GM19099 (cell line): ENCODE results near the gene GATAD2B.

Experiments used
- POLR2A ChIP-seq: IDR thresholded peaks from 3 replicates; pipeline ENCODE4 v1.6.1; 2011; ENCODE audit warnings: low read depth; ENCODE audit not compliant: insufficient read length; ENCODE audit errors: extremely low read depth

Gene GATAD2B

GRCh38 chr1:153776845-153777370 lies 145.9 kb downstream of the GATAD2B start:
- no peak for TF ChIP-seq POLR2A

DNA sequence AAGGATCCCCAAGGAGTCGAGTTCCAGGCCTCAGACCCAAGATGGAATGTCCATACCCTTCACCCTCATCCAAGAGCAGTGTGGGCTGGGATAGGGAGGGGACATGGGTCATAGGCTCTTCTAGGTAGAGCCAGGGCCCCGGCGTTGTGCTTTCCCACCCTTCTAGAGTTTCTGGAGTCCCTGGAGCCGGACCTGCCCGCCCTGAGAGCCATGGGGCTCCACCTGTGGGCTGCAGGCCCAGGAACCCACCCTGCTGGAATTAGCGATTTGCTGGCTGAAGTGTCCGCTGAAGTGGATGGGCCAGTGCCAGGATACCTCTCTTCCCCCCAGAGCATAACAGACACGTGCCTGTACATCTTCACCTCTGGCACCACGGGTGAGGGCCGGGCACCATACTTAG lies 146.4 kb downstream of the GATAD2B start:
- no peak for TF ChIP-seq POLR2A

GRCh38 chr1:153775458-153776327 lies 147.1 kb downstream of the GATAD2B start:
- TF ChIP-seq POLR2A = peak; percentile 52

- TF ChIP-seq POLR2A = no peak
These were observed 147.9 kb downstream of the GATAD2B start, which contains the start of gene SLC27A3 for GRCh38 chr1:153774780-153775457. TSS of gene SLC27A3 (plus strand) at chr1:153775407. CDS start at chr1:153775498, 91 bp downstream.

DNA sequence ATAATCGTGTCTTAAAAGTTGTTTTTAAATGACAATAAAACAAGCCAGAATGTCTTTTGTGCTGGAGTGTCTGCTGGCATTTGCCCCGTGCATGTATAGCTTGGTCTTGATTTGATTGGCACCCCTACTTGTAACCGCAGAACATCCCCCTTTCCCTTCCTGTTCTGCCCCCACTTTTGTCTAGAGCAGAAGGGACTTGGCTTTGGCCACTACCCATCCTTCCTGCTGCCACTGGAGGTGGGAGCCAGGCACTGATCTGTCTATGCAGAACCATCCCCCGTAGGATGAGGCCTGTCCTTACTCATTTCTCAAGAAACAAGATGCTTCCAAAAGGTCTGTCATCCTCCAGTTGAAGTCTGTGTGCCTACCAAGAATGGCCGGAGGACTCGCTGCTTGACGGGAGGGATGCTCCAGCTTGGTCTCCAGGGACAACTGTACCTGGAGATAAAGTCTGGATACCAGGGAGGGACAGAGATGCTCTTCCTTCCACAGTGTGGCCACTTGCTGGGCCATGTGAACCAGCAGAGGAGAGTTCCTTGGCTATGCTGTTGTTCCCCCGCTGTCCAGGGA lies 148.7 kb downstream of the GATAD2B start:
- no peak for TF ChIP-seq POLR2A

GRCh38 chr1:153773096-153773921 lies 149.5 kb downstream of the GATAD2B start:
- no peak for TF ChIP-seq POLR2A

- no peak for TF ChIP-seq POLR2A
These were observed 150.8 kb downstream of the GATAD2B start for GRCh38 chr1:153771841-153772593.

GRCh38 chr1:153771261-153771660 lies 151.5 kb downstream of the GATAD2B start:
- TF ChIP-seq POLR2A = no peak

DNA sequence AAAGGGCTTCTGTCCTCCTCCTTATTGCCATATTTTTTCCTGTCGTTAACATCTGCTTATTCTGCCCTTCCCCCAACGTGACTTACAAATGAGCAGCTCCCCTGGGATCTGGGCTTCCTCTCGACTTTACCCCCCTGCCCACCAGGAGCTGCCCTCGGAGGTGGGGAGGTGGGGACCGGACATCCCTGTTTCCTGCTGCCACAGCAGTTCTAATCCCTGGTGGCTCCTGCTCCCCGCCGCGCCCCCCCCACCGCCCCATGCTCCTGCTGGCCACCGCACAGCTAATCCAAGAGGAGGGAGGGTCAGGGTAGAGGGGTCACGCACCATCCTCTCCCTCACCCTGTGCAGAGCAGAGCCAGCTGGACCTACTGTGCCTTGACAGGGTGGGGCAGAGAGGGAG lies 152.0 kb downstream of the GATAD2B start:
- TF ChIP-seq POLR2A = no peak

DNA sequence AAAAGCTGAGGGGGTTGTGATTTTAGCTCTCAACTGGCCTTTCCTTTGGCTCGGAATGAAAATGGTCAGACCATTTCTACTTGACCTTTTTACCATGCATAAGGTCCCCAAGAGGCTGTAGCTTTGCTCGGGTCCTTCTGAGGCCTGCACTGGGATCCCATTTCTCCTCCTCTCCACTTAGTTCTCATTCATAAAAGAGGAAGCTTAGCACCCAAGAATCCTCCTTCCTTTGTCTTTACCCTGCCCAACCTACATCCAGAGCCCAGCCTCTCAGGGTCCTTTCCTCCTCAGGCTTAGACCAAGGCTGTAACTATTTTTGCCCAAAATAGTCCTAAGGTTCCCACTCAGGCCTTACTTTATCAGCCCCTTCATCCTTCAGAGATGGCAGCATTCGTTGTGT lies 153.6 kb downstream of the GATAD2B start:
- TF ChIP-seq POLR2A = no peak

DNA sequence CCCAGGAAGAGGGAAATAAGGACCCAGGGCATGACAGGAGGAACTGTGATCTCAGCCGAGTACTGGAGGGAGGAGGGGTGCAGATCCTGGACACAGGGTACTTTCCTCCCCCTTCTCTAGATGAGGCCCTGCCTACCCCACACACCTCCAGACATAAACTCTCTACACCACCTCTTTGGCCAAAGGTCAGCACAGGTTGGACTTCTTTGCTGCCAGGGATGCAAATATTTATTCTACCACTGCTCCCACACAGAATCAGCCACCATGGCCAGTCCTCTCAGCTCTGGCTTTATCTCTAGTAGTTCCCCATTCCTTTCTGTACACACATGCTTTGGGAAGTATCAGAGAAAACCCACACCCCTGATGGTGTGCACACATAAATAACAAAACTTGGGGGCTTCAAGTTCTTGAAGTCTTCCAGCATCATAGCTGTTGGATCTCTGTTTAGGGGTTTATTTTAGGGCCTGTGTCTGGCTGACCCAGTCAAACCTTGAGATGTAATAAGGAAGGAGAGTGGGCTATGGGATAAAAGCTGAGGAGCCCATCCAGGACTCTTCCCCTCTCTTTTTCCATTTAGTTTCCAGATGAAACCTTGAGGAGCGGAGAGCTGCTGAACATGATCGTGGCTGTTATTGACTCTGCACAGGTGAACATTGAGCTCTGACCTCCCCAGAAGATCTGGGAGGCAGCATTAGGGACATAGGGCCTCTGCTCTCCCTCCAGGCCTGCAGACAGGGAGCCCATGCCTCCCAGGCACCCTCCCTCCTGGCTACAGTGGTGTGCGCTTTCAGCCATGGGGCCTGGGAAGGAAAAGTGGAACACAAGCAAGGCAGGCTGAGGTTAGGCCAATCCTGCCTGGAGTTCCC lies 154.2 kb downstream of the GATAD2B start:
- TF ChIP-seq POLR2A = no peak

DNA sequence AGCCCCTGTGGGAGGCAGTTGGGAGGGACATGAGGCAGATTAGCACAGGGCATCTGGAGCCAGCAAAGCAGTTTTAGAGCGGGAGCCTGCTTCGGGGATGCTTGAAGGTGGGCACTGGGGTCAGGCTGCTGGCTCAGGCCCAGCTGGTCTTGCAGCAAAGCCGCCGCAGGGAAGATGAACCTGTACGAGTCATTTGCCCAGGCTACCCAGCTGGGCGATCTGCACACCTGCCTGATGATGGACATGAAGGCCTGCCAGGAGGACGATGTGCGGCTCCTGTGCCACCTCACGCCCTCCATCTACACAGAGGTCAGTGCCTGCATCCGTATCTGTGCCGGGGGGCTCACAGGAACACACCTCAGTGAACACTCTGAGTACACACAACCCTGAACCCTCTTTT lies 155.3 kb downstream of the GATAD2B start:
- TF ChIP-seq POLR2A = no peak

- TF ChIP-seq POLR2A = no peak
These were observed 158.5 kb downstream of the GATAD2B start for GRCh38 chr1:153764310-153764709.
